Activated CD4-positive, alpha-beta T cell treated with anti-CD3 and anti-CD28 coated beads, Interleukin-2, Interleukin-6, amounts not matched to agents 100 ng/mL and 50 ng/mL, durations not matched to agents 16 hours and 8 hours (primary cell): Measurements from ENCODE around the gene GPS1.
A peak's percentile ranks its signal among the peaks of the same experiment; 100 is the strongest.

Experiments used
- DNase-seq: peaks from one replicate; pipeline ENCODE4 v3.0.0-alpha.2; 2020

GPS1 gene

GRCh38 chr17:82092628-82092994 lies 40.9 kb downstream of the GPS1 start:
- no peak for DNase-seq

GRCh38 chr17:82092995-82093751 lies 41.5 kb downstream of the GPS1 start:
- no peak for DNase-seq

- no peak for DNase-seq
Measured at GRCh38 chr17:82094931-82095776, 43.5 kb downstream of the GPS1 start.

- DNase-seq, result no peak
Measured at GRCh38 chr17:82095777-82096708, 44.3 kb downstream of the GPS1 start.

- no peak for DNase-seq
Measured at GRCh38 chr17:82096709-82097183, 45.0 kb downstream of the GPS1 start.

GRCh38 chr17:82097184-82097918 lies 45.7 kb downstream of the GPS1 start:
- peak; percentile 45 for DNase-seq

- no peak for DNase-seq
Measured at GRCh38 chr17:82097919-82098168, 46.1 kb downstream of the GPS1 start.

- DNase-seq, result peak; percentile 98
Measured at GRCh38 chr17:82098169-82098938, 46.7 kb downstream of the GPS1 start, which contains the start of gene FASN. TSS of gene FASN (minus strand) at chr17:82098236. CDS start at chr17:82096445, 1,791 bp downstream.

- no peak for DNase-seq
Measured at GRCh38 chr17:82098939-82099763, 47.5 kb downstream of the GPS1 start.

- no peak for DNase-seq
Measured at GRCh38 chr17:82100502-82101298, 49.0 kb downstream of the GPS1 start.

- DNase-seq, result no peak
Measured at GRCh38 chr17:82101301-82101715, 49.6 kb downstream of the GPS1 start.

- DNase-seq, result no peak
Measured at GRCh38 chr17:82101767-82102679, 50.3 kb downstream of the GPS1 start.

GRCh38 chr17:82103553-82104451 lies 52.1 kb downstream of the GPS1 start:
- DNase-seq, result no peak

GRCh38 chr17:82104797-82105416 lies 53.2 kb downstream of the GPS1 start:
- no peak for DNase-seq

- no peak for DNase-seq
Measured at GRCh38 chr17:82105417-82105881, 53.8 kb downstream of the GPS1 start.

GRCh38 chr17:82105882-82106687 lies 54.4 kb downstream of the GPS1 start:
- DNase-seq, result peak; percentile 84
